ENCODE results near the gene LUZP2. TPM values are rescaled to one million over a fixed set of nuclear protein-coding genes. Genes with fewer than 3 reads are reported as not detected.

Gene LUZP2
- polyA plus RNA-seq, 1 of the 3 experiments (the other 2 are of a cell fraction) = 0.03 TPM

- Histone ChIP-seq H3K4me1 (ENCODE audit: control insufficient read depth in 1 of 2, insufficient read depth in 2 of 2, low read depth in 1 of 2, low read length in 1 of 2) (no peaks in the 10 kb centered on the region; a peak in 2 of 4 replicates), H3K79me2 (ENCODE audit: insufficient read depth) (no peaks in the 10 kb centered on the region), H3K27me3 (ENCODE audit: insufficient read depth) (no peaks in the 10 kb centered on the region), H3K9me3 (no peaks in the 10 kb centered on the region), H3K36me3 (replicated peaks in 1 of 2; ENCODE audit: control insufficient read depth in 1 of 2, insufficient read depth in 2 of 2, low read length in 1 of 2) (no peaks in the 10 kb centered on the region), H3K9ac (no peak overlapping the region), H3K27ac (ENCODE audit: low read depth in 2 of 2, low read length in 1 of 2) (no peak overlapping the region), H3F3A (replicated peaks; ENCODE audit: insufficient read depth) (peaks cover 16% of the 10 kb centered on the region), H2AFZ (ENCODE audit: low read depth) (no peak overlapping the region), H4K20me1 (ENCODE audit: insufficient read depth) (no peaks in the 10 kb centered on the region), H3K9me2 (no peaks in the 10 kb centered on the region), H3K4me3 (ENCODE audit: low read depth in 2 of 2, low read length in 1 of 2) (no peak overlapping the region), H3K4me2 (no peak overlapping the region)
- TF ChIP-seq PBX3 (IDR thresholded peaks at IDR 0.05) (no peak), JUND (IDR thresholded peaks at IDR 0.05) (no peak), RAD21 (IDR thresholded peaks at IDR 0.05; ENCODE audit: low read length) (no peak), MXI1 (IDR thresholded peaks at IDR 0.05; ENCODE audit: low read depth, low read length) (no peak), USF2 (IDR thresholded peaks at IDR 0.05; ENCODE audit: borderline replicate concordance, low read depth, low read length) (no peak), TAF1 (IDR thresholded peaks at IDR 0.05; ENCODE audit: borderline replicate concordance, low read depth, low read length) (no peak), NFIC (IDR thresholded peaks at IDR 0.05; ENCODE audit: borderline replicate concordance) (no peak), ZBTB33 (IDR thresholded peaks at IDR 0.05; ENCODE audit: borderline replicate concordance, low read depth) (no peak), USF1 (IDR thresholded peaks at IDR 0.05; ENCODE audit: borderline replicate concordance, low read depth) (no peak), IRF3 (IDR thresholded peaks at IDR 0.05; ENCODE audit: low read depth, low read length) (no peak), YY1 (IDR thresholded peaks at IDR 0.05; ENCODE audit: low read depth) (no peak)
- CTCF ChIA-PET = interaction anchor here (1.2 kb wide), 1 partner anchor 59 kb away, joined by 3 read pairs; no protein-coding TSS in a partner anchor
- POLR2A ChIA-PET = no interaction called here
- WGBS (ENCODE audit: low lambda C conversion rate) = 78% methylated on average over 2 of the region's 2 CpGs
- no peak for DNase-seq
These were observed 127.6 kb downstream of the LUZP2 start for GRCh38 chr11:24624432-24624831.

- DNase-seq = no peak
- Histone ChIP-seq H3K4me1 (ENCODE audit: control insufficient read depth in 1 of 2, insufficient read depth in 2 of 2, low read depth in 1 of 2, low read length in 1 of 2) (no peaks in the 10 kb centered on the region; a peak in 1 of 4 replicates), H3K27me3 (ENCODE audit: insufficient read depth) (no peaks in the 10 kb centered on the region), H3K79me2 (ENCODE audit: insufficient read depth) (no peaks in the 10 kb centered on the region), H3K27ac (ENCODE audit: low read depth in 2 of 2, low read length in 1 of 2) (no peak overlapping the region), H3K9me3 (no peaks in the 10 kb centered on the region), H3K4me2 (no peak overlapping the region), H3K36me3 (replicated peaks in 1 of 2; ENCODE audit: control insufficient read depth in 1 of 2, insufficient read depth in 2 of 2, low read length in 1 of 2) (no peaks in the 10 kb centered on the region), H3K9ac (no peak overlapping the region), H4K20me1 (ENCODE audit: insufficient read depth) (no peaks in the 10 kb centered on the region), H3F3A (replicated peaks; ENCODE audit: insufficient read depth) (peaks cover 16% of the 10 kb centered on the region), H3K4me3 (ENCODE audit: low read depth in 2 of 2, low read length in 1 of 2) (no peak overlapping the region), H3K9me2 (no peaks in the 10 kb centered on the region), H2AFZ (ENCODE audit: low read depth) (0 out of 2 replicates have a peak overlapping the region, but pooled peaks have one; percentile 38)
- ChIA-PET CTCF (no interaction called here), POLR2A (no interaction called here)
- WGBS (ENCODE audit: low lambda C conversion rate) = 22% methylated on average over 1 of the region's 1 CpG
- no peak for TF ChIP-seq GABPA (IDR thresholded peaks at IDR 0.05; ENCODE audit: low read depth)
- no peak for TF ChIP-seq FOXJ3 (CRISPR knock-in tag; IDR thresholded peaks at IDR 0.05)
- TF ChIP-seq MEF2A (IDR thresholded peaks at IDR 0.05; ENCODE audit: borderline replicate concordance, low read depth) = no peak
- TF ChIP-seq RXRA (IDR thresholded peaks at IDR 0.05; ENCODE audit: borderline replicate concordance, low read depth) = no peak
- no peak for TF ChIP-seq USF2 (IDR thresholded peaks at IDR 0.05; ENCODE audit: borderline replicate concordance, low read depth, low read length)
- no peak for TF ChIP-seq TEAD4 (IDR thresholded peaks at IDR 0.05; ENCODE audit: borderline replicate concordance, insufficient read depth)
- no peak for TF ChIP-seq SIN3A (IDR thresholded peaks at IDR 0.05; ENCODE audit: borderline replicate concordance, low read depth, low read length)
- TF ChIP-seq RAD21 (IDR thresholded peaks at IDR 0.05; ENCODE audit: low read length) = no peak
- peak; percentile 24; the same call in 1 of the 2 replicates for TF ChIP-seq TCF12 (IDR thresholded peaks at IDR 0.05)
- no peak for TF ChIP-seq FOXM1 (IDR thresholded peaks at IDR 0.05; ENCODE audit: low read depth)
- no peak for TF ChIP-seq TAF1 (IDR thresholded peaks at IDR 0.05; ENCODE audit: borderline replicate concordance, low read depth, low read length)
- no peak for TF ChIP-seq MAX (IDR thresholded peaks at IDR 0.05; ENCODE audit: low read depth)
- no peak for TF ChIP-seq POLR2AphosphoS5 (IDR thresholded peaks at IDR 0.05; ENCODE audit: low read depth, low read length)
- no peak for TF ChIP-seq FOSL2 (IDR thresholded peaks at IDR 0.05; ENCODE audit: borderline replicate concordance, low read depth)
These were observed 129.1 kb downstream of the LUZP2 start for GRCh38 chr11:24625975-24626374.

Measured in SK-N-SH (cell line).